Endothelial cell of umbilical vein (primary cell): ENCODE results near the gene ABHD18. TPM values are rescaled to one million over a fixed set of nuclear protein-coding genes. Genes with fewer than 3 reads are reported as not detected.

Experiments used
- BruUV-seq: library from RNA; stranded (reverse); fragments of 400-500 nt; replicated peaks from 2 replicates; lab custom pipeline; 2021; lab: Mats Ljungman, UMichigan
- CTCF ChIA-PET: fragments of 300-600, 350-600 bp; sonication (Branson Sonifier 250); formaldehyde crosslinking; loops from one replicate; lab custom pipeline; 2021; ENCODE audit warnings: antibody characterized with exemption, inconsistent platforms; lab: Charles Lee
- POLR2A ChIA-PET: fragments of 300-600, 350-600 bp; sonication (Branson Sonifier 250); formaldehyde crosslinking; loops from one replicate; lab custom pipeline; 2021; ENCODE audit warnings: antibody characterized with exemption, inconsistent platforms; lab: Charles Lee
- DNase-seq: peaks from one replicate; pipeline ENCODE4 v3.0.0-alpha.2; 2011; ENCODE audit warnings: low read depth, low spot score
- FAIRE-seq: peaks from 2 replicates; lab custom pipeline; 2011; peaks lifted over from hg19 to GRCh38; lab: Jason Lieb, UNC
- H2AFZ ChIP-seq: 2 replicates; pipeline ENCODE4 v1.6.0; 2012; ENCODE audit warnings: low read depth, low read length, control low read depth, inconsistent platforms
- H3K27ac ChIP-seq: 2 replicates; pipeline ENCODE4 v1.5.1; 2011; ENCODE audit warnings: low read depth, mild to moderate bottlenecking, control low read depth, low read length, moderate library complexity; ENCODE audit not compliant: insufficient read depth
- H3K27me3 ChIP-seq, 2 experiments: 2 replicates each; pipeline versions ENCODE4 v1.6.0 to v1.6.1; 2011; ENCODE audit warnings: low read length in 2 of 2, mixed read lengths in 1 of 2; ENCODE audit not compliant: control insufficient read depth in 2 of 2, insufficient read depth in 2 of 2
- H3K36me3 ChIP-seq, 2 experiments: 2 replicates in 1 of 2; 3 replicates in 1 of 2; pipeline ENCODE4 v1.5.1; 2011; ENCODE audit warnings: low read length in 2 of 2, mild to moderate bottlenecking in 1 of 2, moderate library complexity in 1 of 2; ENCODE audit not compliant: control insufficient read depth in 2 of 2, insufficient read depth in 2 of 2; ENCODE audit errors: extremely low read depth in 1 of 2
- H3K4me1 ChIP-seq: 3 replicates; pipeline ENCODE4 v1.5.1; 2011; ENCODE audit warnings: mild to moderate bottlenecking, low read length; ENCODE audit not compliant: control insufficient read depth, insufficient read depth; ENCODE audit errors: extremely low read depth
- H3K4me2 ChIP-seq: 2 replicates; pipeline ENCODE4 v1.6.1; 2011; ENCODE audit warnings: low read length, control low read depth, mixed read lengths; ENCODE audit not compliant: insufficient read depth
- H3K4me3 ChIP-seq, 3 experiments: fragments of 200-600 bp in 1 of 3; sonication (generic), shearing (Covaris generic) in 1 of 3; replicated peaks in 1 of 3; 2 replicates each; pipeline ENCODE4 v1.5.1; 2011 to 2016; ENCODE audit warnings: control low read depth in 3 of 3, low read length in 3 of 3, mild to moderate bottlenecking in 2 of 3, inconsistent platforms in 1 of 3, low read depth in 1 of 3, moderate library complexity in 1 of 3; ENCODE audit not compliant: insufficient read depth in 1 of 3
- H3K79me2 ChIP-seq: 2 replicates; pipeline ENCODE4 v1.6.0; 2012; ENCODE audit warnings: low read length, inconsistent platforms; ENCODE audit not compliant: control insufficient read depth, insufficient read depth
- H3K9ac ChIP-seq: replicated peaks from 2 replicates; pipeline ENCODE3; 2011; ENCODE audit warnings: low read length, control low read depth; ENCODE audit not compliant: insufficient read depth; ENCODE audit errors: extremely low read depth
- H3K9me1 ChIP-seq: replicated peaks from 3 replicates; pipeline ENCODE4 v1.6.0; 2011; ENCODE audit warnings: mild to moderate bottlenecking, low read length; ENCODE audit not compliant: control insufficient read depth, insufficient read depth; ENCODE audit errors: extremely low read depth
- H3K9me3 ChIP-seq: replicated peaks from 2 replicates; pipeline ENCODE4 v1.5.1; 2012; ENCODE audit warnings: low read length, inconsistent platforms; ENCODE audit not compliant: control insufficient read depth, insufficient read depth
- H4K20me1 ChIP-seq: replicated peaks from 2 replicates; pipeline ENCODE3; 2011; ENCODE audit warnings: mild to moderate bottlenecking, low read length; ENCODE audit not compliant: control insufficient read depth, insufficient read depth; ENCODE audit errors: extremely low read depth
- EZH2 ChIP-seq: IDR thresholded peaks from 2 replicates; pipeline ENCODE4 v1.6.1; 2012; ENCODE audit warnings: borderline replicate concordance, low read depth, mild to moderate bottlenecking, moderate library complexity, low read length, inconsistent platforms; ENCODE audit not compliant: severe bottlenecking
- FOS ChIP-seq: IDR thresholded peaks from 2 replicates; pipeline ENCODE4 v1.6.1; 2011; ENCODE audit warnings: mild to moderate bottlenecking, low read length, moderate library complexity, borderline replicate concordance; ENCODE audit not compliant: insufficient read depth
- GATA2 ChIP-seq: IDR thresholded peaks from 2 replicates; pipeline ENCODE4 v1.7.0; 2011; ENCODE audit warnings: low read depth, mild to moderate bottlenecking, moderate library complexity, mixed read lengths, low read length; ENCODE audit not compliant: insufficient read length, insufficient read depth
- JUN ChIP-seq: IDR thresholded peaks from 2 replicates; pipeline ENCODE4 v1.6.1; 2011; ENCODE audit warnings: borderline replicate concordance, low read depth; ENCODE audit not compliant: insufficient read length, insufficient read depth
- MYC ChIP-seq: IDR thresholded peaks from one replicate; pipeline ENCODE4 v1.6.1; 2011; ENCODE audit warnings: mild to moderate bottlenecking, low read depth, low read length
- POLR2A ChIP-seq: IDR thresholded peaks from 2 replicates; pipeline ENCODE4 v1.6.1; 2012; ENCODE audit warnings: low read depth, mild to moderate bottlenecking, control low read depth, low read length
- POLR2AphosphoS5 ChIP-seq: IDR thresholded peaks from 2 replicates; pipeline ENCODE4 v1.6.1; 2012; ENCODE audit warnings: low read depth, mild to moderate bottlenecking, control low read depth, low read length, moderate library complexity; ENCODE audit not compliant: insufficient read depth
- dilution Hi-C: fragments of 300-500 bp; cut with MboI; formaldehyde crosslinking; loops from one replicate; pipeline ENCODE4 v1.15.0; 2019; ENCODE audit warnings: low sequenced_read_pairs; ENCODE audit not compliant: extremely low pct_ligation_motif_present
- intact Hi-C: fragments of 100-400 bp; cut with micrococcal nuclease; formaldehyde crosslinking; loops from one replicate; pipeline ENCODE4 v1.10.0; 2022
- polyA plus RNA-seq, 4 experiments: library from polyadenylated mRNA; depleted of rRNA in 3 of 4; stranded (reverse) in 3 of 4; unstranded in 1 of 4; fragments of >200 nt; gene quantifications; 2 replicates each; pipeline versions ENCODE4 v1.2.1 to v1.2.3, GENCODE V29; 2011 to 2012; ENCODE audit warnings: missing spikeins in 1 of 4
- total RNA-seq: library from RNA; stranded (reverse); gene quantifications from 2 replicates; pipeline ENCODE4 v1.2.3, GENCODE V29; 2021
- TF ChIP-seq, protein P1 (sequence below), 2 donors: IDR thresholded peaks; 1 replicate in 1 of 2; 2 replicates in 1 of 2; pipeline ENCODE4 v1.5.1; 2011; ENCODE audit warnings: low read length in 2 of 2, mild to moderate bottlenecking in 2 of 2, moderate library complexity in 2 of 2, control low read depth in 1 of 2, inconsistent platforms in 1 of 2, low read depth in 1 of 2; ENCODE audit not compliant: insufficient read depth in 1 of 2; ENCODE audit errors: extremely low read depth in 1 of 2
- TF ChIP-seq, protein P2 (sequence below): IDR thresholded peaks from 2 replicates; pipeline ENCODE4 v1.6.1; 2011; ENCODE audit not compliant: insufficient read depth, insufficient read length

The ABHD18 gene
- total and polyA plus RNA-seq, 2 donors (not counting 3 experiments of a cell fraction or from before 2014, with no cell fraction given) = 2.4 to 9.1 TPM

DNA sequence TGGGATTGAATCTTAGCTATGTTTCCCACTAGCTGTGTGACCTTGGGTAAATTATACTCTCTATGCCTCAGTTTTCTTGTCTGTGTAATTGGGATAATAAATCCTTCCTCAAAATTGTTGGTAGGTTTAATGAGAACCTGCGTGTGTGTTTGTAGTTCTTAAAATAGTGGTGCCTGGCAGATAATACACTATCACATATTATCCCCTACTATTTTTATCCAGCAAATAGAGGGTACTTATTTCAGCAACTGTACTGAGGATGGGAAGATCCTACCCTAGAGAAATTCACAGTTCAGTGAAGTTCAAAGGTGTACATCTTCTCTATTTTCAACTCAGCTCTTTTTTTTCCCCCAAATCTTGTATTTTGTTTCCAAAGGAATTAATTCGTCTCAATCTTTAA is 17.2 kb downstream of the ABHD18 start:
- H3K9me3 ChIP-seq = no peaks in the 10 kb centered on the region
- ChIA-PET POLR2A (no interaction called here), CTCF (no interaction called here)
- H3K27me3 ChIP-seq = no peaks in the 10 kb centered on the region
- H3K79me2 ChIP-seq = no peaks in the 10 kb centered on the region
- intact Hi-C loops (no loop called here), dilution Hi-C loops (no loop called here)
- no peak overlapping the region for H3K4me2 ChIP-seq
- no peaks in the 10 kb centered on the region for H3K36me3 ChIP-seq
- H3K27ac ChIP-seq = no peak overlapping the region
- TF ChIP-seq GATA2 (no peak), FOS (no peak), EZH2 (no peak), MYC (no peak), POLR2A (no peak), JUN (no peak), POLR2AphosphoS5 (no peak)
- TF ChIP-seq, protein P1, sequence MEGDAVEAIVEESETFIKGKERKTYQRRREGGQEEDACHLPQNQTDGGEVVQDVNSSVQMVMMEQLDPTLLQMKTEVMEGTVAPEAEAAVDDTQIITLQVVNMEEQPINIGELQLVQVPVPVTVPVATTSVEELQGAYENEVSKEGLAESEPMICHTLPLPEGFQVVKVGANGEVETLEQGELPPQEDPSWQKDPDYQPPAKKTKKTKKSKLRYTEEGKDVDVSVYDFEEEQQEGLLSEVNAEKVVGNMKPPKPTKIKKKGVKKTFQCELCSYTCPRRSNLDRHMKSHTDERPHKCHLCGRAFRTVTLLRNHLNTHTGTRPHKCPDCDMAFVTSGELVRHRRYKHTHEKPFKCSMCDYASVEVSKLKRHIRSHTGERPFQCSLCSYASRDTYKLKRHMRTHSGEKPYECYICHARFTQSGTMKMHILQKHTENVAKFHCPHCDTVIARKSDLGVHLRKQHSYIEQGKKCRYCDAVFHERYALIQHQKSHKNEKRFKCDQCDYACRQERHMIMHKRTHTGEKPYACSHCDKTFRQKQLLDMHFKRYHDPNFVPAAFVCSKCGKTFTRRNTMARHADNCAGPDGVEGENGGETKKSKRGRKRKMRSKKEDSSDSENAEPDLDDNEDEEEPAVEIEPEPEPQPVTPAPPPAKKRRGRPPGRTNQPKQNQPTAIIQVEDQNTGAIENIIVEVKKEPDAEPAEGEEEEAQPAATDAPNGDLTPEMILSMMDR (IDR thresholded peaks at IDR 0.05; ENCODE audit: extremely low read depth in 1 of 2, insufficient read depth in 1 of 2, low read depth in 1 of 2, low read length in 2 of 2) = no peak
- TF ChIP-seq, protein P2, sequence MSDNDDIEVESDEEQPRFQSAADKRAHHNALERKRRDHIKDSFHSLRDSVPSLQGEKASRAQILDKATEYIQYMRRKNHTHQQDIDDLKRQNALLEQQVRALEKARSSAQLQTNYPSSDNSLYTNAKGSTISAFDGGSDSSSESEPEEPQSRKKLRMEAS = no peak
- no TSS peak for BruUV-seq
- no peaks in the 10 kb centered on the region for H3K4me1 ChIP-seq
- H2AFZ ChIP-seq = no peak overlapping the region
- H3K9me1 ChIP-seq = no peaks in the 10 kb centered on the region
- H3K4me3 ChIP-seq = no peak overlapping the region
- DNase-seq = no peak
- H3K9ac ChIP-seq = no peak overlapping the region
- no peaks in the 10 kb centered on the region for H4K20me1 ChIP-seq
- no peak for FAIRE-seq
